ENCODE measurements around the gene SPTSSA.

DNA sequence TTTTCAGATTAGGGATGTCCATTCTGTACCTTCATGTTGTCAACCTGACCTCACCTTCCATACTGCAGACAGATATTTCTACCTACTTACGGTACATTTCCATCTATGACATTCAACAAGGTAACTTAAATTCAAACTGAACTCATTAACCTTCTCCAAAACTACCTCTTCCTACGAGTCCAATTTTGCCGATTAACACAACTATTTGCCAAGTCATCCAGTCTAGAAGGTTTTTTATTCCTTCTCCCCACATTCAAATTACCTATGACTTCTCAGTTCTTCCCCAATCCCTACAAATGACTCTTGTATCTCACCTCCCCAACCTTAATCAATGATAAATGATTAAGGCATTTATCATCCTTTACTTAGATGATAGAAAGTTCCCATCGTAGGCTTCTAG lies 23.6 kb downstream of the SPTSSA start:
- no peak for TF ChIP-seq EZH2 (IDR thresholded peaks at IDR 0.05; ENCODE audit: borderline replicate concordance, insufficient read depth, low read depth, low read length, poor library complexity, severe bottlenecking)
- TF ChIP-seq, protein P1, sequence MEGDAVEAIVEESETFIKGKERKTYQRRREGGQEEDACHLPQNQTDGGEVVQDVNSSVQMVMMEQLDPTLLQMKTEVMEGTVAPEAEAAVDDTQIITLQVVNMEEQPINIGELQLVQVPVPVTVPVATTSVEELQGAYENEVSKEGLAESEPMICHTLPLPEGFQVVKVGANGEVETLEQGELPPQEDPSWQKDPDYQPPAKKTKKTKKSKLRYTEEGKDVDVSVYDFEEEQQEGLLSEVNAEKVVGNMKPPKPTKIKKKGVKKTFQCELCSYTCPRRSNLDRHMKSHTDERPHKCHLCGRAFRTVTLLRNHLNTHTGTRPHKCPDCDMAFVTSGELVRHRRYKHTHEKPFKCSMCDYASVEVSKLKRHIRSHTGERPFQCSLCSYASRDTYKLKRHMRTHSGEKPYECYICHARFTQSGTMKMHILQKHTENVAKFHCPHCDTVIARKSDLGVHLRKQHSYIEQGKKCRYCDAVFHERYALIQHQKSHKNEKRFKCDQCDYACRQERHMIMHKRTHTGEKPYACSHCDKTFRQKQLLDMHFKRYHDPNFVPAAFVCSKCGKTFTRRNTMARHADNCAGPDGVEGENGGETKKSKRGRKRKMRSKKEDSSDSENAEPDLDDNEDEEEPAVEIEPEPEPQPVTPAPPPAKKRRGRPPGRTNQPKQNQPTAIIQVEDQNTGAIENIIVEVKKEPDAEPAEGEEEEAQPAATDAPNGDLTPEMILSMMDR (IDR thresholded peaks at IDR 0.05), result no peak

All from B cell (primary cell).